SK-N-SH (cell line): ENCODE measurements around the gene RXYLT1.

Experiments
- EZH2phosphoT487 ChIP-seq: fragments of 200-600 bp; sonication (generic); IDR thresholded peaks from 2 replicates; pipeline ENCODE4 v1.6.1; 2017; ENCODE audit warnings: low read depth, mixed run types, mild to moderate bottlenecking, antibody characterized with exemption, moderate library complexity, borderline replicate concordance
- FOXM1 ChIP-seq: IDR thresholded peaks from 2 replicates; pipeline ENCODE4 v1.4.0; 2012; ENCODE audit warnings: low read depth, mild to moderate bottlenecking
- GABPA ChIP-seq: IDR thresholded peaks from 2 replicates; pipeline ENCODE4 v1.4.0; 2012; ENCODE audit warnings: low read depth, mild to moderate bottlenecking
- JUND ChIP-seq: IDR thresholded peaks from 2 replicates; pipeline ENCODE4 v1.4.0; 2012
- NRF1 ChIP-seq: IDR thresholded peaks from 2 replicates; pipeline ENCODE4 v1.6.1; 2012; ENCODE audit warnings: low read depth, mild to moderate bottlenecking, low read length
- POLR2AphosphoS5 ChIP-seq: IDR thresholded peaks from 2 replicates; pipeline ENCODE4 v1.6.1; 2012; ENCODE audit warnings: low read depth, low read length
- TF ChIP-seq, protein P1 (sequence below): fragments of 150-350 bp; IDR thresholded peaks from 2 replicates; pipeline ENCODE4 v1.6.1; 2017; ENCODE audit warnings: antibody characterized with exemption, low read length, low read depth, borderline replicate concordance
- TF ChIP-seq, protein P2 (sequence below): fragments of 200-600 bp; sonication (generic); IDR thresholded peaks from 2 replicates; pipeline ENCODE4 v1.6.1; 2017; ENCODE audit warnings: antibody characterized with exemption, mild to moderate bottlenecking, moderate library complexity

DNA sequence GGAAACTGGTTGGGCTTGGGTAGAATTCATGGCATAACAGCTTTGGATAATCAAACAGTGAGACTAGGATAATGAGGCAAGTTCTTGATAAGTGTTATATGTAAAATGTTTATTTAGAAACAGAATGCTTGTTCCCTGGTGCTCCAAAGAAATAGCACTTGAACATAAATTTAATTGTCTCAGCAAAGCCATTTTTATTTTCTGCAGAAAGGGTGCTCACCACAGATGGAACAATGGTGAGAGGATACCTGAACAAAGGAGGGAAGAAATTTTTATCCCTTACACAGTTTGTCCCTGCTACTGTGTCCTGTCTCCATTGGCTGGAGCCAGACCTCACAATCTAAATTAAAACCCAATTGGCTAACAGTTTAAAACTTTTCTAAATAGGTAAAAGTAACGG is 9.3 kb upstream of the RXYLT1 start:
- TF ChIP-seq, protein P1, sequence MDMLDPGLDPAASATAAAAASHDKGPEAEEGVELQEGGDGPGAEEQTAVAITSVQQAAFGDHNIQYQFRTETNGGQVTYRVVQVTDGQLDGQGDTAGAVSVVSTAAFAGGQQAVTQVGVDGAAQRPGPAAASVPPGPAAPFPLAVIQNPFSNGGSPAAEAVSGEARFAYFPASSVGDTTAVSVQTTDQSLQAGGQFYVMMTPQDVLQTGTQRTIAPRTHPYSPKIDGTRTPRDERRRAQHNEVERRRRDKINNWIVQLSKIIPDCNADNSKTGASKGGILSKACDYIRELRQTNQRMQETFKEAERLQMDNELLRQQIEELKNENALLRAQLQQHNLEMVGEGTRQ: no peak
- TF ChIP-seq JUND (no peak), GABPA (no peak), POLR2AphosphoS5 (no peak), EZH2phosphoT487 (no peak), NRF1 (no peak), FOXM1 (no peak)
- TF ChIP-seq, protein P2, sequence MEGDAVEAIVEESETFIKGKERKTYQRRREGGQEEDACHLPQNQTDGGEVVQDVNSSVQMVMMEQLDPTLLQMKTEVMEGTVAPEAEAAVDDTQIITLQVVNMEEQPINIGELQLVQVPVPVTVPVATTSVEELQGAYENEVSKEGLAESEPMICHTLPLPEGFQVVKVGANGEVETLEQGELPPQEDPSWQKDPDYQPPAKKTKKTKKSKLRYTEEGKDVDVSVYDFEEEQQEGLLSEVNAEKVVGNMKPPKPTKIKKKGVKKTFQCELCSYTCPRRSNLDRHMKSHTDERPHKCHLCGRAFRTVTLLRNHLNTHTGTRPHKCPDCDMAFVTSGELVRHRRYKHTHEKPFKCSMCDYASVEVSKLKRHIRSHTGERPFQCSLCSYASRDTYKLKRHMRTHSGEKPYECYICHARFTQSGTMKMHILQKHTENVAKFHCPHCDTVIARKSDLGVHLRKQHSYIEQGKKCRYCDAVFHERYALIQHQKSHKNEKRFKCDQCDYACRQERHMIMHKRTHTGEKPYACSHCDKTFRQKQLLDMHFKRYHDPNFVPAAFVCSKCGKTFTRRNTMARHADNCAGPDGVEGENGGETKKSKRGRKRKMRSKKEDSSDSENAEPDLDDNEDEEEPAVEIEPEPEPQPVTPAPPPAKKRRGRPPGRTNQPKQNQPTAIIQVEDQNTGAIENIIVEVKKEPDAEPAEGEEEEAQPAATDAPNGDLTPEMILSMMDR: no peak
